Right ventricle myocardium inferior (tissue), 1 donor: ENCODE results near the gene FLT4. TPM values are rescaled to one million over a fixed set of nuclear protein-coding genes. Genes with fewer than 3 reads are reported as not detected.

ENCODE experiments used
- ATAC-seq: fragments of 200-7000 bp; cut with Tn5 transposase; one replicate; pipeline ENCODE4 v1.9.1; 2020; ENCODE audit warnings: mild to moderate bottlenecking, moderate library complexity
- DNase-seq: peaks from one replicate; pipeline ENCODE4 v3.0.0; 2021; ENCODE audit errors: missing footprints
- intact Hi-C: fragments of 100-400 bp; cut with DNase I; formaldehyde crosslinking; loops from one replicate; pipeline ENCODE4 v1.11.0; 2022
- total RNA-seq: library from RNA; stranded (reverse); fragmentation: NEBNext Ultra II Directional; extraction: Animal tissue kit (Norgen Biotek cat#: 25700); gene quantifications from one replicate; pipeline ENCODE4 v1.2.1, GENCODE V29; 2021
- donor health status: DM: no; HTN: yes; CAD: no; lungs with severe emphysema.

FLT4 gene
- total RNA-seq, 1 donor from 2014 or later = 5.5 TPM

DNA sequence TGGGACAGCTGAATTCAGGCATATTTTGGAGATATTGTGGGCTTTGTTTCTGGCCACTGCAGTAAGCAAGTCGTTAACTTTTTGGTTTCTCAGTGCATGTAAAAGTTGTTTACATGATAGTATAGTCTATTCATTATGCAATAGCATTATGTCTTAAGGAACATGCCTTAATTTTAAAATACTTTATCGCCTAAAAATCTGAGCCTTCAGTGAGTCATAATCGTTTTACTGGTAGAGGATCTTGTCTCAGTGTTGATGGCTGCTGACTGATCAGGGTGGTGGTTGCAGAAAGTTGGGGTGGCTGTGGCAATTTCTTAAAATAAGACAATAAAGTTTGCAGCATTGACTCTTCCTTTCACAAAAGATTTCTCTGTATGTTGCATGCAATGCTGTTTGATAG, 63.2 kb downstream of the FLT4 start:
- DNase-seq (no peak), ATAC-seq (no peak)
- intact Hi-C loops = no loop called here

DNA sequence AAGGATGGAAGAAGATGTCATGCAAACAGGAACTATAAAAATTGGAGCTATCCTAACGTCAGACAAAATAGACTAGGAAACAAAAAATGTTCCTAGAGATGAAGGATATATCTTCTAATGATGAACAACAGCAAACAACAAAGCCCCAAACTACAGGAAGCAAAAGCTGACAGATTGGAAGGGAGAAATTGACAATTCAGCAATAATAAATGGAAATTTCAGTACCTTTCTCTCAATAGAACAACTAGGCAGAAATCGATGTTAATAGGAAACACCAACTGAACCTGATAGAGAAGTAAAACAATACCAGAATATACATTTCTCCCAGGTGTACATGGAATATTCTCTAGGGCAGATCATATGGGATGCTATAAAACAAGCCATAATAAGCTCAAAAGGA, 65.7 kb downstream of the FLT4 start:
- DNase-seq (no peak), ATAC-seq (no peak)
- intact Hi-C loops = no loop called here

DNA sequence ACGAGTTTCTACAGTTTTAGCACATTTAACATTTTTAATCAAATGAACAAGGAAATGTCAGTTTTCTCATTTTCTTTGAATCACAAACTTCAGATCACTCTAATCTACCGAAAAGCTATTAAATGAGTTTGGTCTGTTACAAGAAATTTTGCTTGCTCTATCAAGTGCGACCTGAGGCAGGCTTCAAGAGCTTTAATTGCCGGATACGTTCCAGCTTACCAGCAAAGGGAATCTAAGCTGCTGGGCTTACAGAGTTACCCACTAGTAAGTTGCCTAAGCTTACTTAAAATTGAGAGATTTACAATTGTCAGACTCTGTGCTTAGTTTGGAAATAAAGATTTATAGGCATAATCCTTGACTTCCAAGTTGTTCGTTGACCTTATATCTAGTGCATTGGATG, 68.7 kb downstream of the FLT4 start:
- ATAC-seq (no peak), DNase-seq (no peak)
- intact Hi-C loops = no loop called here

DNA sequence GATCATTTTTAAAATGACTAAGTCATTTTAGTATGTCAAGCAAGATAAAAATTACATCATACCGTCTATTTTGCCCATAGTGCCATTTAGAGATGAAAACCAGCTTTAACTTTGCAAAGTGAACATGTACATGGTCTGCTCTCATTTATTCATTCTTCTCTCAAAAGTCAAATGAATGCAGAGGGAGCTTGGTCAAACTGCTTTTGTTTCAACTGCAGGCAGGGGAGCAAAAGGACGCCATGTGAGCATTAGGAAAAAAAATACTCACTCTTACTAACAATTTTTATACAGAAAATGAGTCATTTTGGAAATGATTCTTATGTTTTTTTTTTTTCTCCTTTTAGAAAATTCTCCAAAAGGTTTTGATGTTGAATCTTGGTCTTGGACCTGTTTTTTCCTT, 73.8 kb downstream of the FLT4 start:
- DNase-seq = no peak
- intact Hi-C loops = no loop called here
- no peak for ATAC-seq

DNA sequence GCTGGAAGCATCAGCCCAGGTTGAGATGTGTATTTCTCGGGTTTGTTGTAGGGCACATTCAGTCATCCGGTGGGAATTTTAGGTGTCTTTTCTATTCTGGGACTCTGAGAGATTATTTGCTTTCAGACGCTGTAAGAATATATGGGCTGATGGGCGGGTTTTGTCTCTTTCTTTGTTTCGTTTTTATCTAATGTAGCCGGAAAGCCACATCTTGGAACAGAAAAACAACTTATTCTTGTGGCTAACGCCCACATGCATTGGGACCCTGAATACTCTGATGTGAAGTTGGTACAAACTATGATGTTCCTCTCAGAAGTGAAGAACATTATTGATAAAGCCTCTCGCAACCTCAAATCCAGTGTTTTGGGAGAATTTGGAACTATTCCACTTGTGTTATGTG, 80.5 kb downstream of the FLT4 start:
- intact Hi-C loops = no loop called here
- DNase-seq = no peak
- ATAC-seq = no peak

DNA sequence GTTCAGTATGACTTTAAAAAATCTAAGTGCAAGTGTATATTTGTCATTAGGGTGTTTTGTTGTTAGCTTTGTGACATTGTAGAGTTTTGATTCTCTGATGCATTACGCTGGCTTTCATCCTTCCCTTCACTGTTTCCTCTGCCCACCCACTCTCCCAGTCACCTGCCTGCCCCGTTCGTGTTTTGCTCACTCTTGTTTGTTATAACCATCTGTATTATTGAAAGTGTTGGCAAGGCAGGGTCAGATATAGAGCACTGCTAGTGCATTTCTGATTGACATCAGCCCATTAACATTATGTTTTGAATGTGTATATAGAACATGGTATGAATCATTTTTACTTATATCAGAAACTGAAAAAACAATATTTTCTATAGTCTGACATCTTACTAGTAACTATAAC, 85.4 kb downstream of the FLT4 start:
- intact Hi-C loops = no loop called here
- DNase-seq (no peak), ATAC-seq (no peak)

DNA sequence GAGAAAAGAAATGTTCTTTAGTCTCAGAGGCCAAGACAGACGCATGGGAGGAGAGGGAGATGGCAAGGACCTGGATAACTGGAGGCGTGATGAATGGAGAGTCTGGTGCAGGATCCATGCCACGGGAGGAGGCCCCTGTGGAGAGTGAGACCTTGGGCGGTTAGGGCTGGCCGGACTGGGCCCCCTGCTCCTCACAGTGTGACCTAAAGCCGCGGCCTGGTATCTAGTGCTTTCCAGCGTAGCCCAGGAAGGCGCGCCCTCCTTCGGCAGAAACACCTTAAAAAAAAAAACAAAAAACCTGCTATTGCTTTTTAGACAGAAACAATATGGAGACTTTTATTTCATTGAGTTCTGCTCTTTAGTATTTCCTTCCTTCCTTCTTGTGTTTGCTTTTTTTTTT, 91.2 kb downstream of the FLT4 start:
- intact Hi-C loops = no loop called here
- no peak for ATAC-seq
- no peak for DNase-seq

DNA sequence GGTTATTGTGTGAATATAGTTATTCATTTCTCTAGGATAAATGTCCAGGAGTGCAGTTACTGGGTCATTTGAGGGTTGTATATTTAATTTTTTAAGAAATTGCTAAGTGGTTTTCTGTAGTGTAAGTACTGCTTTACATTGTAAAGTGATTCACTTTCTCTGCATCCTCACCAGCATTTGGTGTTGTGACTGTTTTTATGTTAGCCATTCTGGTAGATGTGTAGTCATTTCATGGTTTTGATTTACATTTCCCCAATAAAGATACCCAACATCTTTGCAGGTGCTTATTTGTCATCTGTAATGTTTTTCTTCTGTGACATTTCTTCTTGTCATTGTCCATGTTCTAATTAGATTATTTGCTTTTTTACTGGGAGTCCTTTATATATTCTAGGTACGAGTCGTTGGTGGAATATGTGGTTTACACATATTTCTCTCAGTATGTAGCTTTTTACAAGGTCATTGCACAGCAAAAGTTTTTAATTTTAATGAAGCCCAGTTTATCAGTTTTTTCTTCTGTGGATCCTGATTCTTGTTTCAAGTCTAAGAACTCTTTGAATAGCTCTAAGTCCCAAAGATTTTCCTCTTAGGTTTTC, 92.1 kb downstream of the FLT4 start:
- intact Hi-C loops = no loop called here
- ATAC-seq (no peak), DNase-seq (no peak)

DNA sequence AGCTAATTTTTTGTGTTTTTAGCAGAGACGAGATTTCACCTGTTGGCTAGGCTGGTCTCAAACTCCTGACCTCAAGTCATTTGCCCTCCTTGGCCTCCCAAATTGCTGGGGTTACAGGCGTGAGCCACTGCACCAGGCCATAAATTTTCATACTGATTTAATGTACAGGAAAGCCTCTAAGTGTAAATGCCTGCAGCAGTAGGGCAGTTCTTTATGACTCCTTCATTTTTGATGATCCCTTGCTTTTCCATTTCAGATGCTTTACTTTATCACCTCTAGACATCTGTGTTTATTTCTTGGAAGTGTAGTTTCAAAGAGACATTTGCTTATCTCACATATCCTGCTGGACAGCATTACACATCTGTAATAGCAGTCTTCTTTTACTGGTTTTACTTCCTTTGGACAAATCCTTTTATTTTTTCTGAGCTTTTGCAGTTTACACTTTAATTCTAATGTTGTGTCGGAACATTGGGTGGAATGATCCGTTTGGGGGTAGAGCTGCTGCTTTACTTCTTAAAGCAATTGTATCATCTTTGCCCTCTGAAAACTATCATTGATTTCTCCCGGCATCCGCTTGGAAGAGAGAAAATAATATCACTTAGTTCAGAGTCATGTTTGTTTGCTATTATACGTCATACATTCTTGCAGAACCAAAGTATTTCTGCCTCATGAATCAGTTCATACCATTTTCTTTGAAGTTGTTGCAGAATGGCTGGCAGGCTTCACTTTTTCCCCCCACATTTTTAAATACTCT, 94.1 kb downstream of the FLT4 start:
- ATAC-seq (no peak), DNase-seq (no peak)
- intact Hi-C loops = no loop called here

DNA sequence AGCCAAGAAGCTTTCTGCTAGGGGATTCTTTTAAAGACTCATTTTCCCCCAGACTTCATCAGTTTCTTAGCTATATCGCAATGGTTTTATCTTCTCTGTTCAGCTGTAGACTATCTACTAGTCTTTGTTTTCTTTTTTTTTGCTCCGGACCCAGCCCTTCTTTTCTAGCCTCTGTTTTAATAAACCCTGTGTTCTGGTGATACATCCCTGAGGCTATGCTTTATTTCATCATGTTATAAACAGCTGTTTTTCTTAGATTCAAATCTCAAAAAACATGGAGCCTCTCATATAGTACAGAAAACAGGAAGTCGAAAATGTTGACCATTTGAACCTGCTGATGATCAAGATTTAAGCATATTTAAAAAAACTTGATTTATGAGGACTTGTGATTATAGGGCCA, 95.9 kb downstream of the FLT4 start:
- intact Hi-C loops = no loop called here
- DNase-seq (no peak), ATAC-seq (no peak)

Other genes starting within 250 kb of the FLT4 start
- gene CNOT6, start 155.2 kb downstream of the FLT4 start, total RNA-seq = 15.0 TPM
- not detected for gene SCGB3A1, start 58.1 kb downstream of the FLT4 start, total RNA-seq
- not detected for gene OR2Y1, start 90.5 kb upstream of the FLT4 start, total RNA-seq
- 76.0 TPM for gene MGAT1, start 153.2 kb upstream of the FLT4 start, total RNA-seq
- 14.7 TPM for gene ZFP62, start 211.7 kb upstream of the FLT4 start, total RNA-seq
- gene BTNL8, start 249.6 kb upstream of the FLT4 start, total RNA-seq = 0.41 TPM